Activated B cell treated with CpG ODN at 0.5 μM for 24 hours (primary cell): ENCODE measurements around the gene RCOR3. TPM values are rescaled to one million over a fixed set of nuclear protein-coding genes. Genes with fewer than 3 reads are reported as not detected.

ENCODE experiments used
- ATAC-seq: fragments of 200-7000 bp; cut with Tn5 transposase; one replicate; pipeline ENCODE4 v1.10.0; 2021; ENCODE audit warnings: low read depth, mild to moderate bottlenecking, moderate library complexity
- CTCF ChIA-PET: fragments of 350-600 bp; sonication (Branson Sonifier 250); formaldehyde crosslinking; loops from one replicate; lab custom pipeline; 2021; ENCODE audit warnings: antibody characterized with exemption; lab: Charles Lee
- POLR2A ChIA-PET: fragments of 350-600 bp; sonication (Branson Sonifier 250); formaldehyde crosslinking; loops from one replicate; lab custom pipeline; 2021; ENCODE audit warnings: antibody characterized with exemption; lab: Charles Lee
- DNase-seq: peaks from one replicate; pipeline ENCODE4 v3.0.0; 2022
- H3K27ac Mint-ChIP-seq: one replicate; pipeline ENCODE4 v1.8.0; 2020; ENCODE audit warnings: mixed read lengths
- H3K27me3 Mint-ChIP-seq: one replicate; pipeline ENCODE4 v1.8.0; 2021; ENCODE audit warnings: mixed read lengths
- H3K36me3 Mint-ChIP-seq: one replicate; pipeline ENCODE4 v1.8.0; 2021; ENCODE audit warnings: low read depth, mixed read lengths
- H3K4me1 Mint-ChIP-seq: one replicate; pipeline ENCODE4 v1.8.0; 2021; ENCODE audit warnings: mixed read lengths
- H3K4me3 Mint-ChIP-seq: one replicate; pipeline ENCODE4 v1.8.0; 2020; ENCODE audit warnings: mild to moderate bottlenecking, mixed read lengths
- H3K9me3 Mint-ChIP-seq: one replicate; pipeline ENCODE4 v1.8.0; 2020; ENCODE audit warnings: mixed read lengths
- CTCF ChIP-seq: fragments of 200-600 bp; IDR thresholded peaks from one replicate; pipeline ENCODE4 v1.8.0; 2022; ENCODE audit warnings: antibody characterized with exemption, mild to moderate bottlenecking
- intact Hi-C: fragments of 100-400 bp; cut with micrococcal nuclease; formaldehyde crosslinking; loops from one replicate; pipeline ENCODE4 v1.15.1; 2024
- total RNA-seq: library from RNA; stranded (reverse); gene quantifications from 2 replicates; pipeline ENCODE4 v1.2.3, GENCODE V29; 2022

Gene RCOR3
- total RNA-seq, 1 donor from 2014 or later, result 72.3 TPM

GRCh38 chr1:211332036-211332616 is 73.0 kb downstream of the RCOR3 start:
- peaks cover 16% of the 10 kb centered on the region for H3K36me3 Mint-ChIP-seq
- no peaks in the 10 kb centered on the region for H3K9me3 Mint-ChIP-seq
- H3K27ac Mint-ChIP-seq, result peak overlapping the region; percentile 88
- H3K4me1 Mint-ChIP-seq, result peaks cover 98% of the 10 kb centered on the region
- H3K27me3 Mint-ChIP-seq, result no peaks in the 10 kb centered on the region
- ATAC-seq (no peak), DNase-seq (no peak)
- POLR2A ChIA-PET, result interaction anchor here (1.3 to 1.7 kb wide), 2 partner anchors 10 to 74 kb away, joined by 3 to 4 read pairs; no protein-coding TSS in a partner anchor
- CTCF ChIA-PET, result interaction anchor here (2.4 kb wide), 1 partner anchor 8 kb away, joined by 14 read pairs; no protein-coding TSS in a partner anchor
- TF ChIP-seq CTCF, result no peak
- intact Hi-C loops, result loop anchor here (1.0 kb wide), 1 partner anchor 10 kb away; no protein-coding TSS in a partner anchor
- H3K4me3 Mint-ChIP-seq, result peak overlapping the region; percentile 55

GRCh38 chr1:211332830-211333229 is 73.7 kb downstream of the RCOR3 start:
- TF ChIP-seq CTCF, result no peak
- ATAC-seq (peak; percentile 52), DNase-seq (no peak)
- Mint-ChIP-seq H3K27me3 (no peaks in the 10 kb centered on the region), H3K4me3 (peak overlapping the region; percentile 55), H3K4me1 (peaks cover 100% of the 10 kb centered on the region), H3K27ac (peak overlapping the region; percentile 88), H3K9me3 (no peaks in the 10 kb centered on the region), H3K36me3 (peaks cover 19% of the 10 kb centered on the region)
- CTCF ChIA-PET, result interaction anchor here (2.4 kb wide), 1 partner anchor 9 kb away, joined by 14 read pairs; no protein-coding TSS in a partner anchor
- intact Hi-C loops, result loop anchor here (1.0 kb wide), 1 partner anchor 9 kb away; no protein-coding TSS in a partner anchor
- POLR2A ChIA-PET, result interaction anchor here (0.6 to 1.7 kb wide), 6 partner anchors 9 to 1575 kb away, joined by 3 to 6 read pairs (median 4); no protein-coding TSS in a partner anchor

- intact Hi-C loops, result no loop called here
- peak overlapping the region; percentile 0 for H3K4me3 Mint-ChIP-seq
- ChIA-PET CTCF (interaction anchor here (2.4 kb wide), 1 partner anchor 10 kb away, joined by 14 read pairs; no protein-coding TSS in a partner anchor), POLR2A (interaction anchor here (1.5 kb wide), 2 partner anchors 18 to 48 kb away, joined by 4 to 6 read pairs; no protein-coding TSS in a partner anchor)
- ATAC-seq (no peak), DNase-seq (no peak)
- no peaks in the 10 kb centered on the region for H3K27me3 Mint-ChIP-seq
- H3K36me3 Mint-ChIP-seq, result peaks cover 21% of the 10 kb centered on the region
- no peaks in the 10 kb centered on the region for H3K9me3 Mint-ChIP-seq
- TF ChIP-seq CTCF, result no peak
- peaks cover 100% of the 10 kb centered on the region for H3K4me1 Mint-ChIP-seq
- H3K27ac Mint-ChIP-seq, result peak overlapping the region; percentile 88
These were observed 74.7 kb downstream of the RCOR3 start for GRCh38 chr1:211333906-211334305.

- ATAC-seq, result no peak
- TF ChIP-seq CTCF, result no peak
- Mint-ChIP-seq H3K4me1 (peaks cover 100% of the 10 kb centered on the region), H3K4me3 (peak overlapping the region; percentile 70), H3K36me3 (peaks cover 23% of the 10 kb centered on the region), H3K27ac (peak overlapping the region; percentile 88), H3K9me3 (no peaks in the 10 kb centered on the region), H3K27me3 (no peaks in the 10 kb centered on the region)
- ChIA-PET POLR2A (interaction anchor here (2.0 to 5.8 kb wide), 2 partner anchors 7 to 48 kb away, joined by 7 to 68 read pairs; partner anchors contain the start of gene TRAF5), CTCF (interaction anchor here (1.4 to 4.3 kb wide), 2 partner anchors 16 to 19 kb away, joined by 3 to 15 read pairs; no protein-coding TSS in a partner anchor)
- no peak for DNase-seq
- intact Hi-C loops, result no loop called here
These were observed 75.8 kb downstream of the RCOR3 start for GRCh38 chr1:211334986-211335385.
